ENCODE results near the gene ATXN1L.

ATXN1L gene

DNA sequence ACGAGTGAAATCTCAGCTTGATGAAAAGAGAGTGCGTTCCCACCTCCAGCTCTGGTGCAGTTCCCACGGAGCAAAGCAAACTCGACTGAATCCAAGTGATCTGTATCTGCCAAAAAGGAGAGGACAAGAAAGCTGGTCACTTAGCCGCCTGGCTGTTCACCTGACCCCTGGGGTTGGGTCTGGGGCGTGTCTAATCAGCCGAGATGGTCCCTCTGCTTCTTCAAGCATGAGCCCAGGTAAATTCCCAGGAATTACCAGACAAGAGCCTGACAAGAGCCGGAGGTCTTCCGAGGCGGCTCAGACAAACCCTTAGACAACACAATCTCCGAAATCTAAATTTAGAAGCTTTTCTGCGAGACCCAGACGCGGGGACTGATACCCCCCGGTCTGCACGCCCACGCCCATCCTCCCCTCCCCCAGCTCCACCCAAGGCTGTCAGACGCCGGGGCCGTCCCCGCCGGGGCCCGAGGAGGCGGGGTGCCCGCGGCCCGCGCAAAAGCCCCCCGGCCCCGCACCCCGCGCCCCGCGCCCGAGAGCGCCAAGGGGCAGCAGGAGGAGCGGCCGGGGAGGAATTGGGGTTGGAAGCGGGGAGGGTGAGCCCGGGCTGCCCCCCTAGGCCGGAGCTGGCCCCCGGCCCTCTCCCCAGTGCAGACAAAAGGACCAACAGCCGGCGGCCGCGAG lies 37.5 kb downstream of the ATXN1L start:
- H3K4me3 Mint-ChIP-seq: peak overlapping the region; percentile 89 to 95 (median 92)
- H3K9me3 Mint-ChIP-seq: no peaks in the 10 kb centered on the region
- TF ChIP-seq CTCF (IDR thresholded peaks at IDR 0.05; ENCODE audit: unreplicated experiment in 3 of 3): peak in 1 of 3 experiments; percentile 57
- peaks cover 18% of the 10 kb centered on the region for H3K4me1 Mint-ChIP-seq
- peak overlapping the region; percentile 86 to 93 (median 89) for H3K27ac Mint-ChIP-seq
- H3K27me3 Mint-ChIP-seq (ENCODE audit: low read depth): no peaks in the 10 kb centered on the region
- H3K36me3 Mint-ChIP-seq (ENCODE audit: low read depth): peaks cover 24% of the 10 kb centered on the region

DNA sequence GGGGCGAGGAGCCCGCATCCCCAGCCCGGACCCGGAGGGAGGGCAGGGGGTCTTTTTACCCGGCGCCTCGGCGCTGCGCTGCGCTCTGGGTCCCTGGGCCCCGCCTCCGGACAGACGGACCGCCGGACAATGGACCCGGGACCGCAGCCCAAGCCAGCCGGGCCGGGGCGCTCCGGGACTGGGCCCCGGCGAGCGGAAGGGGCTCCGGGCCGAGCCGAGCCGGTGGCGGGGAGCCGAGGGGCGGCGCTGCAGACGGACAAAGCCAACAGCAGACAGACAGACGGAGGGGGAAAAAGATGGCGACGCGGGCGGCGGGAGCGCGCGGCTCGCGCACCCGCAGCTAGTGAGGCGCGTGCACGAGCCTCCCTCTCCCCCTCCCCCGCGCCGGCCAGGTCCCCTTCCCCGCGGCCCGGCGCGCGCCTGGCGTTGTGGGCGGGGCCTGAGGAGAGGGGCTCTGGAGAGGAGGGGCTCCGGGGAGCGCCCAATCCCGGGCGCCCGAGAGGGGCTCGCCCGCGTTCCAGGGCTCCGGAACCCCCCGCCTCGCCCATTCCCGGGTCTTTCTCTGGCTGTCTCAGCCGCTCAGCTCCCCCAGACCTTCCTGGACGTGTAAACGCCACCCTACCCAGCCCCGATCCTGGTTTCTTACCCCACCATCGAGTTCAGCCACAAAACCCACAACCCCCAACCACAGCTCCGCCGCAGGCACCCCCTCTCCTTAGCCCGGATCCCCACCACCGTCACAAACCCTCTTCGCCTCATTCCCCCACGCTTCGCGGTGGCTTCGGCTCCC lies 38.3 kb downstream of the ATXN1L start, which contains the start of gene ZNF821:
Gene ZNF821 (minus strand): TSS at position 334 of the 790 bp plus-strand sequence. CDS start 4,236 bp downstream, outside the sequence.
- H3K4me1 Mint-ChIP-seq: peaks cover 18% of the 10 kb centered on the region
- no peaks in the 10 kb centered on the region for H3K9me3 Mint-ChIP-seq
- H3K36me3 Mint-ChIP-seq (ENCODE audit: low read depth): peaks cover 20% of the 10 kb centered on the region
- H3K27ac Mint-ChIP-seq: peak within 1 kb of the TSS; percentile 89 to 97 (median 97)
- no peaks in the 10 kb centered on the region for H3K27me3 Mint-ChIP-seq (ENCODE audit: low read depth)
- peak; percentile 11 to 56 (median 49) for TF ChIP-seq CTCF (IDR thresholded peaks at IDR 0.05; ENCODE audit: unreplicated experiment in 3 of 3)
- H3K4me3 Mint-ChIP-seq: peak within 1 kb of the TSS; percentile 95 to 97 (median 97)

- H3K36me3 Mint-ChIP-seq (ENCODE audit: low read depth): peaks cover 8% of the 10 kb centered on the region
- TF ChIP-seq CTCF (IDR thresholded peaks at IDR 0.05; ENCODE audit: unreplicated experiment in 3 of 3): no peak
- H3K27me3 Mint-ChIP-seq (ENCODE audit: low read depth): no peaks in the 10 kb centered on the region
- H3K4me1 Mint-ChIP-seq: peaks cover 12% of the 10 kb centered on the region
- no peaks in the 10 kb centered on the region for H3K9me3 Mint-ChIP-seq
- peak overlapping the region; percentile 95 to 97 (median 97) for H3K4me3 Mint-ChIP-seq
- peak overlapping the region; percentile 88 to 89 (median 89) for H3K27ac Mint-ChIP-seq
These were observed 39.5 kb downstream of the ATXN1L start for GRCh38 chr16:71885261-71885650.

- Mint-ChIP-seq H3K9me3 (no peaks in the 10 kb centered on the region), H3K4me1 (peaks cover 3% of the 10 kb centered on the region), H3K4me3 (no peak overlapping the region), H3K27me3 (ENCODE audit: low read depth) (peaks cover 2% of the 10 kb centered on the region), H3K36me3 (ENCODE audit: low read depth) (no peaks in the 10 kb centered on the region), H3K27ac (no peak overlapping the region)
- TF ChIP-seq CTCF (IDR thresholded peaks at IDR 0.05; ENCODE audit: unreplicated experiment in 3 of 3): no peak
These were observed 43.4 kb downstream of the ATXN1L start for GRCh38 chr16:71889147-71889546.

DNA sequence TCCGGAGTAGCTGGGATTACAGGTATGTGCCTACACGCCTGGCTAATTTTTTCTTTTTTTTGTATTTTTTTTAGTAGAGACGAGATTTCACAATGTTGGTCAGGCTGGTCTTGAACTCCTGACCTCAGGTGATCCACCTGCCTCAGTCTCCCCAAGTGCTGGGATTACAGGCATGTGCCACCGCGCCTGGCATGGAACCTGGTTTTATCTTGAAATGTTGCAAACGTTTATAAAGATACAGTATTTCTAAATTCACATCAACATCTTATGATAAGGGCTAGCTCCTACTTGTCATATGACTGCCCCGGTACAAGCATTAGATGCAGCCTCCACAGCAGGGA lies 48.1 kb downstream of the ATXN1L start:
- no peaks in the 10 kb centered on the region for H3K9me3 Mint-ChIP-seq
- peak overlapping the region; percentile 93 to 99 (median 99) for H3K4me3 Mint-ChIP-seq
- H3K4me1 Mint-ChIP-seq: peaks cover 15% of the 10 kb centered on the region
- H3K36me3 Mint-ChIP-seq (ENCODE audit: low read depth): peaks cover 9% of the 10 kb centered on the region
- peak overlapping the region; percentile 97 to 99 (median 98) for H3K27ac Mint-ChIP-seq
- no peak for TF ChIP-seq CTCF (IDR thresholded peaks at IDR 0.05; ENCODE audit: unreplicated experiment in 3 of 3)
- H3K27me3 Mint-ChIP-seq (ENCODE audit: low read depth): peaks cover 3% of the 10 kb centered on the region
